ENCODE measurements around the gene AADACL3.

Gene AADACL3

DNA sequence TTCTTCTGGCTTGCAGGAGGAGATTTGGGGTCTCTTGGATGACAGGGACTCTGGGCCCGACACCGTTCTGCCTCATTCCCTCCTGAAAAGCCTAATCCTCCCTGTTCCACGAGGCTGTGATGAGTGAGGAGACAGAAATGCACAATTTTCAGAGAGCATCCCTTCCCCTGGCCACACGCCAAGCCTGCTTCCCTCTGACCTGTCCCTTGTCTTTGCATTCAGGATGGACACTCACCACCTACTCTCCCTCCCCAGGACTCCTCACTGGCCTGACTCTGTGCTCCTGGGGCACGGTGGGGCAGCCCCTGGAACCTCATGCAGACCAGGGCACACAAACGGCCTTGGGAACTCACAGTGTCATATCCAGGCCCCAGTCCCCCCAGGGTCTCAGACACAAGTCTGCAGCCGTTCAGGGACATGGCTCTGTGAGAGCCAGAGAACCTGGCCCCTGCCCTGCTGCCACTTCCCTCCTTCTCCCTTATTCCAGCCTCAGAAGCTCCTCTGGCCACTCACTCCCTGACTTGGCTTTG, 54.1 kb downstream of the AADACL3 start:
- no peak for ATAC-seq

DNA sequence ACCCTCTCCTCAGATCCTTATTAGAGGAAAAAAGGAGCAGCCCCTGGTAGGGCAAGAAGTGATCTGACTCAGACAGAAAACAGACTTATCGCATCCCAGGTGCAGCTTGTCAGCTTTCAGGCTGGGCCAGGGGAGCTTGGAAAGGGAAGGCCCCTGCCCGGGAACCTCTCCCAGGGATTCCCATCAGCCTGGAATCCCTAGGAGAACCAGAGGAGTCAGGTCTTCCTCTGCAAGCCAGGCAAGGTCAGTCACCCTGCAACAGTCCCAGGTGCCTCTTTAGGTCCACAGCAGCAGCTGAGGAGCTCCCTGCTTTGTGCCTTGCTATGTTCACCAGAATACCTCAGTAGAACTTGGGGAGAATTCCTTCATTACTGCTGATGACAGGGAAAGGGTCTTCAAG, 54.7 kb downstream of the AADACL3 start:
- no peak for ATAC-seq

DNA sequence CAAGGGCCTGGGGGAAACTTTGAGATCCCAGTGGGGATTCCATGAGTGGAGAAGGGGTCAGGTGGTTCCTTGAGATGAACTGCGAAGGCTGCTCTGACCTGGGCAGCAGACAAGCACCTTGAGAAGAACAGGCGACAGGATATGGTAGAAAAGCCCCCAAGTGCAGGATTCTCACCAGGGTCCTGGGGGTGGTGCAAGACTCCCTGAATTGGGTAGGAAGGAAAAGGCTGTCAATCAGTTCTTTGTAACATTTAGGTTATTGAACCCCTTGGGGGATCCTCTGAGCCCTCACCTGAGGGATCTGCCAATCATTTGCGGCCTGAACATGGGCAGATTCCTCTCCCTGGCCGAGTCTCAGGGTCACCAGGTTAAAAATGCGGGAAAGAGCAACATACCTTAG, 55.3 kb downstream of the AADACL3 start:
- no peak for ATAC-seq

DNA sequence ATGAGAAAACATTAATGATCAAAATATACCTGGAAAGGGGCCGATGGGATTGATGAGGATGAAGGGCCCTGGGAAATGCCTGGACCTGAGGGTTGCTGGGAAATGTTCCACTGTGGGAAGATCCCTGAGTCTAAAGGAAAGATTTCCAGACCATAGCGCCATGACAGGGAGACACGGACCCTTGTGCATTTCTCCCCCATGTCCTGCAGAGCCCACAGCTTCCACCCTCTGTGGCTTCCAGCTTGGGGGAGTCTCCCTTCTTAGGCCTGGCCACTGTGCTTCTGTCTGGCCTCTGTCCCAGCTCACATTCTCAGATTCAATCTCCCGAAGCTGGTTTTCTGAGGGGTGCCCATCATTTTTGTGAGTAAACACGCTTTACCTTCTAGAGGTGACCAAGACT, 56.6 kb downstream of the AADACL3 start:
- no peak for ATAC-seq

DNA sequence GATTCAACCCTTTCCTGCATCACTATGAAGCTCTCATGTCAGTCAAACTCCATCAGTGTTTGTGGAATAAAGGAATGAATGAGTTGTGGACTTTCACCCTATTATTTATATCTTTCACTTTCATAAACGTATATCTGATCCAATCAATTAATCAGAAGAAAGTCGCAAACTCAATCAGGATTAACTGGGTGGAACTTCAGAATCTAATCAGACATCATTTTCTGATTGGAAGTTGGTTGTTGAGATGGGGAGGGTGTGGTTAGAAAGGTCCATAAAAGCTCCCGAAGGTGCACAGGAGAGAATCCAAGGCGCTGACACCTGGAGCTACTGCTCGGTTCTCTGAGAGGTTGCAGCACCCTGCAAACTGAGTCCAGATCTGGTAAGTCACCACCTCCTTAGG, 57.5 kb downstream of the AADACL3 start, which contains the start of gene PRAMEF12:
PRAMEF12 (plus strand) TSS at position 301 of the 400 bp plus-strand sequence. CDS start 1,130 bp downstream, outside the sequence.
- no peak for ATAC-seq

GRCh38 chr1:12774801-12775345, 59.0 kb downstream of the AADACL3 start:
- no peak for ATAC-seq

DNA sequence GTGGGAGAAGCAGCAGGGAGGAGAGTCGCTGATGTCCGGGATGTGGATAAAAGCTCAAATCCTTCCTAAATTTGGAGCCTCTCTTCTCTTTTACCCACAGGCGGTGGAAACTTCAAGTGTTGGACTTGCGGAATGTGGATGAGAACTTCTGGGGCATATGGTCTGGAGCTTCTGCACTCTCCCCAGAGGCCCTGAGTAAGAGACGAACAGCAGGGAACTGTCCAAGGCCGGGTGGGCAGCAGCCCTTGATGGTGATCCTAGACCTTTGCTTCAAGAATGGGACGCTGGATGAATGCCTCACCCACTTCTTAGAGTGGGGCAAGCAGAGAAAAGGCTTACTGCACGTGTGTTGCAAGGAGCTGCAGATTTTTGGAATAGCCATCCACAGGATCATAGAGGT, 59.5 kb downstream of the AADACL3 start:
- ATAC-seq, result no peak

GRCh38 chr1:12776801-12777557, 61.1 kb downstream of the AADACL3 start:
- ATAC-seq, result no peak
